Mesenchymal stem cell (in vitro differentiated cells and primary cell): ENCODE results near the gene CCN6.
A peak's percentile ranks its signal among the peaks of the same experiment; 100 is the strongest.

Experiments
- DNase-seq: peaks from one replicate; pipeline ENCODE4 v3.0.0-alpha.2; 2013
- H2AFZ ChIP-seq: one replicate; pipeline ENCODE4 v1.6.1; 2013; ENCODE audit warnings: low read depth, mild to moderate bottlenecking, control low read depth, inconsistent platforms, low read length, moderate library complexity
- H2AK5ac ChIP-seq: 2 replicates; pipeline ENCODE4 v1.6.1; 2013; ENCODE audit warnings: low read length, moderate library complexity, mild to moderate bottlenecking, inconsistent platforms; ENCODE audit not compliant: severe bottlenecking
- H2BK120ac ChIP-seq: one replicate; pipeline ENCODE4 v1.6.1; 2013; ENCODE audit warnings: low read depth, mild to moderate bottlenecking, inconsistent platforms, low read length, moderate library complexity
- H2BK12ac ChIP-seq, 2 experiments: one replicate each; pipeline ENCODE4 v1.6.1; 2013; ENCODE audit warnings: inconsistent platforms in 2 of 2, low read length in 2 of 2, mild to moderate bottlenecking in 2 of 2, moderate library complexity in 2 of 2, control low read depth in 1 of 2
- H2BK15ac ChIP-seq: one replicate; pipeline ENCODE4 v1.6.1; 2013; ENCODE audit warnings: mild to moderate bottlenecking, low read depth, inconsistent platforms; ENCODE audit not compliant: poor library complexity, severe bottlenecking
- H2BK5ac ChIP-seq: 2 replicates; pipeline ENCODE4 v1.6.1; 2013; ENCODE audit warnings: low read depth, mild to moderate bottlenecking, low read length, control low read depth, inconsistent platforms; ENCODE audit not compliant: poor library complexity, severe bottlenecking
- H3K14ac ChIP-seq, 2 experiments: one replicate each; pipeline ENCODE4 v1.6.1; 2013; ENCODE audit warnings: inconsistent platforms in 2 of 2, low read length in 2 of 2, control low read depth in 1 of 2, mild to moderate bottlenecking in 1 of 2, moderate library complexity in 1 of 2
- H3K18ac ChIP-seq, 2 experiments: one replicate each; pipeline ENCODE4 v1.6.1; 2013; ENCODE audit warnings: inconsistent platforms in 2 of 2, low read length in 2 of 2, control low read depth in 1 of 2, low read depth in 1 of 2, mild to moderate bottlenecking in 1 of 2
- H3K23ac ChIP-seq, 2 experiments: one replicate each; pipeline ENCODE4 v1.6.1; 2013; ENCODE audit warnings: inconsistent platforms in 2 of 2, low read length in 2 of 2, mild to moderate bottlenecking in 2 of 2, moderate library complexity in 2 of 2, control low read depth in 1 of 2
- H3K27ac ChIP-seq: 2 replicates; pipeline ENCODE4 v1.5.1; 2013; ENCODE audit warnings: mild to moderate bottlenecking, moderate library complexity, low read length, control low read depth, inconsistent platforms; ENCODE audit not compliant: poor library complexity, severe bottlenecking
- H3K27me3 ChIP-seq, 2 experiments: 2 replicates each; pipeline versions ENCODE4 v1.6.1 to v1.7.0; 2013; ENCODE audit warnings: low read length in 2 of 2, mild to moderate bottlenecking in 2 of 2, moderate library complexity in 2 of 2, control low read depth in 1 of 2, inconsistent platforms in 1 of 2; ENCODE audit not compliant: control insufficient read depth in 1 of 2, insufficient read depth in 1 of 2
- H3K36me3 ChIP-seq, 2 experiments: 2 replicates each; pipeline versions ENCODE4 v1.6.1 to v1.7.0; 2013; ENCODE audit warnings: low read length in 2 of 2, control low read depth in 1 of 2, inconsistent platforms in 1 of 2, low read depth in 1 of 2, mild to moderate bottlenecking in 1 of 2; ENCODE audit not compliant: insufficient read depth in 2 of 2, control insufficient read depth in 1 of 2
- H3K4ac ChIP-seq, 2 experiments: one replicate each; pipeline ENCODE4 v1.6.1; 2013; ENCODE audit warnings: inconsistent platforms in 2 of 2, low read length in 2 of 2, mild to moderate bottlenecking in 2 of 2, moderate library complexity in 2 of 2, control low read depth in 1 of 2, low read depth in 1 of 2
- H3K4me1 ChIP-seq: 2 replicates; pipeline ENCODE4 v1.6.1; 2013; ENCODE audit warnings: low read depth, low read length, control low read depth; ENCODE audit not compliant: control insufficient read depth, insufficient read depth
- H3K4me2 ChIP-seq: 2 replicates; pipeline ENCODE4 v1.6.1; 2013; ENCODE audit warnings: low read length, mild to moderate bottlenecking, inconsistent platforms; ENCODE audit not compliant: poor library complexity, severe bottlenecking
- H3K4me3 ChIP-seq, 2 experiments: 2 replicates each; pipeline versions ENCODE4 v1.5.1 to v1.7.0; 2013; ENCODE audit warnings: low read length in 2 of 2, mild to moderate bottlenecking in 2 of 2, control low read depth in 1 of 2, low read depth in 1 of 2; ENCODE audit not compliant: insufficient read depth in 1 of 2
- H3K79me1 ChIP-seq: replicated peaks from 2 replicates; pipeline ENCODE4 v1.6.1; 2013; ENCODE audit warnings: mild to moderate bottlenecking, control low read depth, low read length, inconsistent platforms; ENCODE audit not compliant: poor library complexity, severe bottlenecking
- H3K9ac ChIP-seq: 2 replicates; pipeline ENCODE4 v1.7.0; 2013; ENCODE audit warnings: mild to moderate bottlenecking, low read length, moderate library complexity
- H3K9me3 ChIP-seq: 2 replicates; pipeline ENCODE4 v1.7.0; 2013; ENCODE audit warnings: mild to moderate bottlenecking, low read length; ENCODE audit not compliant: control insufficient read depth
- H4K8ac ChIP-seq: one replicate; pipeline ENCODE4 v1.6.1; 2013; ENCODE audit warnings: inconsistent platforms, mild to moderate bottlenecking, low read length, moderate library complexity
- H4K91ac ChIP-seq: one replicate; pipeline ENCODE4 v1.6.1; 2013; ENCODE audit warnings: mild to moderate bottlenecking, low read length, inconsistent platforms
- WGBS: methylation state at CpG from one replicate; pipeline ENCODE4 v1.1.7; 2013; ENCODE audit warnings: mixed read lengths; 5-methylcytosine and 5-hydroxymethylcytosine counted together

CCN6 gene

GRCh38 chr6:112007805-112008204 is 46.1 kb upstream of the CCN6 start:
- H3K27ac ChIP-seq = no peak overlapping the region
- H2BK120ac ChIP-seq = no peak overlapping the region
- H3K4me1 ChIP-seq = peaks cover 1% of the 10 kb centered on the region
- peak overlapping the region in 1 of 2 experiments; percentile 14 for H3K4me3 ChIP-seq
- H2AFZ ChIP-seq = no peak overlapping the region
- H2AK5ac ChIP-seq = no peak overlapping the region
- no peak overlapping the region for H3K4me2 ChIP-seq
- 39% methylated on average over 3 of the region's 3 CpGs for WGBS
- DNase-seq = peak; percentile 77
- no peak overlapping the region for H2BK15ac ChIP-seq
- H3K14ac ChIP-seq = peak overlapping the region in 1 of 2 experiments; percentile 41
- H4K91ac ChIP-seq = no peak overlapping the region
- H3K18ac ChIP-seq = peak overlapping the region; percentile 79 to 80
- H3K27me3 ChIP-seq = no peaks in the 10 kb centered on the region
- H2BK12ac ChIP-seq = peak overlapping the region in 1 of 2 experiments; percentile 59
- H3K9me3 ChIP-seq = no peaks in the 10 kb centered on the region
- peak overlapping the region; percentile 58 for H3K9ac ChIP-seq
- no peak overlapping the region for H2BK5ac ChIP-seq
- H3K79me1 ChIP-seq = no peaks in the 10 kb centered on the region
- no peak overlapping the region for H4K8ac ChIP-seq
- no peak overlapping the region for H3K23ac ChIP-seq
- H3K36me3 ChIP-seq = no peaks in the 10 kb centered on the region
- peak overlapping the region; percentile 11 to 68 for H3K4ac ChIP-seq

GRCh38 chr6:112008482-112008881 is 45.4 kb upstream of the CCN6 start:
- Histone ChIP-seq H2BK120ac (no peak overlapping the region), H3K4ac (peak overlapping the region; percentile 56 to 68), H2BK15ac (no peak overlapping the region), H3K23ac (no peak overlapping the region), H4K91ac (no peak overlapping the region), H3K9ac (no peak overlapping the region), H3K4me1 (peaks cover 1% of the 10 kb centered on the region), H2AK5ac (no peak overlapping the region), H3K14ac (peak overlapping the region in 1 of 2 experiments; percentile 12), H3K79me1 (no peaks in the 10 kb centered on the region), H3K4me3 (no peak overlapping the region), H4K8ac (peak overlapping the region; percentile 72), H2BK12ac (peak overlapping the region in 1 of 2 experiments; percentile 27), H2AFZ (no peak overlapping the region), H3K9me3 (no peaks in the 10 kb centered on the region), H3K18ac (peak overlapping the region in 1 of 2 experiments; percentile 15), H3K27ac (no peak overlapping the region), H3K27me3 (no peaks in the 10 kb centered on the region), H2BK5ac (no peak overlapping the region), H3K36me3 (no peaks in the 10 kb centered on the region), H3K4me2 (no peak overlapping the region)
- whole genome bisulfite sequencing = 59% methylated on average over 3 of the region's 4 CpGs
- no peak for DNase-seq

GRCh38 chr6:112010328-112010727 is 43.6 kb upstream of the CCN6 start:
- H3K23ac ChIP-seq = no peak overlapping the region
- no peak overlapping the region for H2BK12ac ChIP-seq
- H3K18ac ChIP-seq = no peak overlapping the region
- H3K4me1 ChIP-seq = peaks cover 1% of the 10 kb centered on the region
- no peaks in the 10 kb centered on the region for H3K79me1 ChIP-seq
- H3K4me2 ChIP-seq = no peak overlapping the region
- H2BK15ac ChIP-seq = peak overlapping the region; percentile 49
- no peak overlapping the region for H3K27ac ChIP-seq
- no peak overlapping the region for H4K91ac ChIP-seq
- DNase-seq = no peak
- H3K4ac ChIP-seq = no peak overlapping the region
- no peak overlapping the region for H2AFZ ChIP-seq
- H3K36me3 ChIP-seq = no peaks in the 10 kb centered on the region
- no peak overlapping the region for H2BK5ac ChIP-seq
- no peak overlapping the region for H2BK120ac ChIP-seq
- no peak overlapping the region for H3K9ac ChIP-seq
- H4K8ac ChIP-seq = no peak overlapping the region
- H3K14ac ChIP-seq = no peak overlapping the region
- 83% methylated on average over 5 of the region's 5 CpGs for WGBS
- no peak overlapping the region for H2AK5ac ChIP-seq
- H3K27me3 ChIP-seq = no peaks in the 10 kb centered on the region
- no peaks in the 10 kb centered on the region for H3K9me3 ChIP-seq
- H3K4me3 ChIP-seq = no peak overlapping the region

- Histone ChIP-seq H3K14ac (no peak overlapping the region), H2AK5ac (no peak overlapping the region), H3K23ac (no peak overlapping the region), H4K91ac (no peak overlapping the region), H3K79me1 (no peaks in the 10 kb centered on the region), H3K27me3 (no peaks in the 10 kb centered on the region), H3K9me3 (no peaks in the 10 kb centered on the region), H3K36me3 (no peaks in the 10 kb centered on the region), H4K8ac (no peak overlapping the region), H2AFZ (no peak overlapping the region), H2BK15ac (no peak overlapping the region), H2BK5ac (no peak overlapping the region), H3K4me1 (no peaks in the 10 kb centered on the region), H3K4me3 (no peak overlapping the region), H2BK12ac (no peak overlapping the region), H3K9ac (no peak overlapping the region), H3K18ac (no peak overlapping the region), H3K4me2 (no peak overlapping the region), H3K4ac (no peak overlapping the region), H2BK120ac (no peak overlapping the region), H3K27ac (no peak overlapping the region)
- no peak for DNase-seq
- no CpG with 5 or more reads among the region's 3 CpGs for WGBS
These were observed 40.9 kb upstream of the CCN6 start for GRCh38 chr6:112013051-112013450.
